ENCODE measurements around the gene MUCL3.
"Not testable (repeated sequence)": the region's sequence is repeated elsewhere in the genome, so short reads cannot be mapped to it uniquely, and the experiment has no call there.

MUCL3 gene

DNA sequence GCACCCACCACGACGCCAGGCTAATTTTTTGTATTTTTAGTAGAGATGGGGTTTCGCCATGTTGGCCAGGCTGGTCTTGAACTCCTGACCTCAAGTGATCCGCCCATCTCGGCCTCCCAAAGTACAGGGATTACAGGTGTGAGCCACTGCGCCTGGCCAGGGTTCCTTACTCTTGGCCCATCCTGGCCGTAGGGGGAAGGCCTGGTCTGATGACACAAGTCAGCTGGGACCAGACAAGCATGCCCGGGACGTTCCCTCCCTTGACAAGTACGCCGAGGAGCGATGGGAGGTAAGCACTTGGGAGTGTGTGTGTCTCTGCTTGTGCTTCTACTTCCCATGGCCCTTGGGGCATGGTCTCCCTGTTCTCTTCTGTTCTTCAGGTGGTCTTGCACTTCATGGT is 30.3 kb upstream of the MUCL3 start:
- DNase-seq (ENCODE audit: low read depth in 2 of 2): not testable (repeated sequence)

DNA sequence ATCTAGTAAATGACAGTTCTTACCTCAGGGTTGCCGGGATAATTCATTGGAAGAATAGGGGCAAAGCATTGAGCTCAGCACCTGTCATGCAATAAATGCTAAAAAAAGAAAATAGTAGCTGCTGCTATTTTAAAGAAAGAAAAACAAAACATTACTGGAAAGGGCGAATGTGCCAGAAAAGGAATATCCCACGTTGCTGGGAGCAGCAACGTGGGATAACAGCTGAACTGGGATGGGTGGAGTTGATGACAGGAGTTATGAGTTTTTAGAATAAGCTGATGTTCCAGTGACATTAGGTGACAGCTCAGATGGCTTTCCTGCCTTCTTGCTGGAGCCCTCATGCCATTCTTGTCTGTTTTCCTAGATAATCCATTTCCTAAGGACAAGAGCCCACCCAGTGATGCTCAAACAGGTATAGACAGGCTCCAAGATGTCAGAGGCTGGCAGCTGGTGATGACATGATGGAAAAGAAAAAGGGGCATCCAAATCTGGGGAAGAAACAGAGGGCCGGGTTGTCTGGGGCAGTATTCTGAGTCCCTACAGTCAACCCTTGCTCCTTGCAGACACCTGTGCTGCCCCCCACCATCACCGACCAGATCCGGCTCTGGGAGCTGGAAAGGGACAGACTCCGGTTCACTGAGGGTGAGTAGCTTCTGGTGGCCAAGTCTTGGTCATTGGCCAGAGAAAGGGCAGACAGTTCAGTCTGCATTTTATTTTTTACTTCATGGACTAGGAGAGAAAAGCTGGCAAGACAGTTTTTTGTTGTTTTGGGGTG is 27.8 kb upstream of the MUCL3 start:
- DNase-seq (ENCODE audit: low read depth in 2 of 2): no peak

DNA sequence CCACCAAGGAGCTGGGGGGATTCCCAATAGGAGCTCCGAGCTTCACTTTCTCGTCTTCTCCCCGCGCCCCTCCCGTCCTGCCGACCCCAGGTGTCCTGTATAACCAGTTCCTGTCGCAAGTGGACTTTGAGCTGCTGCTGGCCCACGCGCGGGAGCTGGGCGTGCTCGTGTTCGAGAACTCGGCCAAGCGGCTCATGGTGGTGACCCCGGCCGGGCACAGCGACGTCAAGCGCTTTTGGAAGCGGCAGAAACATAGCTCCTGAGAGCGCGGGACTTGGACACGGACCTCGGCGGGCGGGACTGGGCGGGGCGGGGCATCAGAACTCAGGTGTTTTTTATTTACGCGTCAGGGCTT is 27.1 kb upstream of the MUCL3 start:
- no peak for DNase-seq (ENCODE audit: low read depth in 2 of 2)

DNA sequence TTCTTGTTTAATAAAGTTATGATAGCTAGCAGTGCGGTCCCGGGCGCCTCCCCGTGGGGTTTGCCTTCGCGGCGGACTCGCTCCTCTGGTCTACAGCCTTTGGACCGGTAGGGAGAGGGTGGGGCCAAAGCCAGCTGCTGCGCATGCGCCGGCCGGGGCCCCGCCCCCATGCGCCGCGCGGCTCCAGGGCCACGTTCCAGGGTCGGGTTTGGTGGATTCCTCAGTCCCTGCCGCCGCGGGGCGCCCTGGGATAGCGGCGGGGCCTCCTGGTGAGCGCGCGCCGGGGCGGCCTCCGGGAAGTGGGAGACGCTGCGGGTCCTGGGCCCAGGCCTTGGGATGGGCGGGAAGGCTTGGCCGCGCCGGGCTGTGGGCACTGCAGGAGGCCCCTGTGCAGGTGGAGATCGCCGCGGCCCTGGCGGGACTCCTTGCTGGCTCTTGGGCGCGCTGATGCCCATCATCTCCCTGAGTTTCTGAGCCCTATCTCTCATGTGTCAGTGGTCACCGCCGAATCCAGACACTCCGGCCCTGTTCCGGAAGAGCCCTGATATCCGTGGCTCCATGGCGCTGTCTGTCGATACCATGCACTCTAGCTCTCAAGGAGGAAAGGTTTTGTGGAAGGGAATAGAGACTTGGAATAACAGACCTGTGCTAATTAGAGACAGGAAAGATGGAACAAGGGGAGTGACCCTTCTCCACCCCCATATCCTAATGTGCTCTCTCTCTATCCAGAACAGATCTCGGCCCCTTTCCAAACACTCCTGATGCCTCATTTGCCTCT is 26.5 kb upstream of the MUCL3 start, which contains the start of gene VARS2:
Gene VARS2, plus strand, starts transcription at position 163 of the 778 bp plus-strand sequence. Its CDS starts 599 bp downstream, at position 762.
- peak; percentile 77 to 84 for DNase-seq (ENCODE audit: low read depth in 2 of 2)

DNA sequence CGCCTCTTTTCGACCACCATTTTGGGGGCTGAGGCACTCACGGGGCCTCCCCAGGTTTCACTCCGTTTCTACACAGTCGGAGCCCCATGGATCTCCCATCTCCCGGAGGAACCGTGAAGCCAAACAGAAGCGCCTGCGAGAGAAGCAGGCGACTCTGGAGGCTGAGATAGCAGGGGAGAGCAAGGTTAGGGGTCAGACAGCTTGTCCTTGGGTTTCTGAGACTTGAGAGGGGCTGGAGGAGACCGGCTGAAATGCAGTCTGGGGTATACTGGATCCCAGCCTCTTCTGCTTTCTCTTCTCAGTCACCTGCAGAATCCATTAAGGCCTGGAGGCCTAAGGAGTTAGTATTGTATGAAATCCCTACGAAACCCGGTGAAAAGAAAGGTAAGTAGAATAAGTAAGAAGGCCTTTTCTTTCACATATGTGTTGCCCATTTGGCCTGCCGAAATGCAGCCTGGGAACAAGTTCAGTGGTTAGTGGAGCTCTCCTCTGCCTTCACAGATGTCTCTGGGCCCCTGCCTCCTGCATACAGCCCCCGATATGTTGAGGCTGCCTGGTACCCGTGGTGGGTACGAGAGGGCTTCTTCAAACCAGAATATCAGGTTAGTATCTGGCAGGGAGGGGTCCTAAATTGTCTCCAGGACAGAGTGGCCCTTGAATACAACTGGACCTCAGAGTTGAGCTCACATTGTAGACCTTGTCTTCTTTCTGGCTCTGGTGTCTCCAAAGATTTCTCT is 25.8 kb upstream of the MUCL3 start:
- no peak for DNase-seq (ENCODE audit: low read depth in 2 of 2)

DNA sequence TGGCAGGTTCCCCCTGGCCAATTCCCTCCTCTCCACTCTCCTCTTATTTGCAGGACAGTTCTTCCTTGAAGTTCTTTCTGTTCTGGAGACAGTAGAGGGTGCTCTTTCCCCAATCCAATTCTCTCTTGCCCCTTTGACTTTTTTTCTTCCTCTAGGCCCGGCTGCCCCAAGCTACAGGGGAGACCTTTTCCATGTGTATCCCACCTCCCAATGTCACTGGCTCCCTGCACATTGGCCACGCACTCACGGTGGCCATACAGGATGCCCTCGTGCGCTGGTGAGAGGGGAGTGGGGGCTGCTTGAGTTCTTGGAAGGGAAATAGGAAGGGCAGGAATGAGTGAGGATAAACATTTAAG is 25.2 kb upstream of the MUCL3 start:
- DNase-seq (ENCODE audit: low read depth in 2 of 2): no peak

DNA sequence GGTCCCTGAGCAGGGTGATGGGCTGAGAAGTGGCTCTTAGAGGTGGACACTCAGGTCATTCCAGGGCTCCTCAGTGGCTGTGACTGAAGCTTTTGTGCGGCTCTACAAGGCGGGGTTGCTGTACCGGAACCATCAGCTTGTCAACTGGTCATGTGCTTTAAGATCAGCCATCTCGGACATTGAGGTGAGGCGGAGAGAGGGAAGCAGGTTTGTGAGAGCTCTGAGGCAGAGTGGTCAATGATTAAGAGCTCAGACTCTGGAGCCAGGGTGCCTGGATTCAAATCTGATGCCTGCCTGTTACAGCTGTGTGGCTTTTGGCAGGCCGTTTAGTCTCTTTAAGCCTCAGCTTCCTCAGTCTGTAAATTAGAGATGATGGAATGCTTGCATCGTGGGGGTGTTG is 23.7 kb upstream of the MUCL3 start:
- DNase-seq (ENCODE audit: low read depth in 2 of 2): no peak

DNA sequence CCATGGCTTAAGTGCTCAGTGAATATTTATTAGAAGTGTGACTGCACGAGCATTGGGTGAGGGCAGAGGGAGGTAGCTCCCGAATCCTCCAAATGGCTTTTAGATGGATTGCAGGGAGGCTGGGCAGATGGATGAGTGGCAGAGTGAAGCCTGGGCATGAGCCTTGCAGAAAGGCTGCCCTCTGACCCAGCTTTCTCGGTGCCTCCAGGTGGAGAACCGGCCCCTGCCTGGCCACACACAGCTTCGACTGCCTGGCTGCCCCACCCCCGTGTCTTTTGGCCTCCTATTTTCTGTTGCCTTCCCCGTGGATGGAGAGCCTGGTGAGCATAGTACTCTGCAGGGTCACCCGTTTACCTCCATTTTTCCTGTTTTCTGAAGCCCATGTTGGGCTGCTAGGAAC is 23.3 kb upstream of the MUCL3 start:
- DNase-seq (ENCODE audit: low read depth in 2 of 2): no peak

DNA sequence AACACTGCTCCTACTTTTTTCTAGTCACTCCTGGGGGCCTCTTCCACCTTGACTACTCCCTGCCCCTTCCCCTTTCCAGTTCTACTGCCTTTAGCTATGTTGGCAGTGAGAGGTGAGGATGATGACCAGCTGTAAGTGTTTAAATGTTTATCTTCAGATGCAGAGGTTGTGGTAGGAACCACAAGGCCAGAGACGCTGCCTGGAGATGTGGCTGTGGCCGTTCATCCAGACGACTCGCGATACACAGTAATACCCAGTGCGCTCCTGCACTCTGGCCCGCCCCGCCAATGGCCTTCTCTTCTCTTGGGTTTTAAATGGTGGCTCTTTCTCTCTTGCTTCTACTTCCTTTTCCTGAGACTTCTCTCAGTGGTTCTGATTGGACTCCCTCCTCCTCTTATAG is 22.1 kb upstream of the MUCL3 start:
- no peak for DNase-seq (ENCODE audit: low read depth in 2 of 2)

DNA sequence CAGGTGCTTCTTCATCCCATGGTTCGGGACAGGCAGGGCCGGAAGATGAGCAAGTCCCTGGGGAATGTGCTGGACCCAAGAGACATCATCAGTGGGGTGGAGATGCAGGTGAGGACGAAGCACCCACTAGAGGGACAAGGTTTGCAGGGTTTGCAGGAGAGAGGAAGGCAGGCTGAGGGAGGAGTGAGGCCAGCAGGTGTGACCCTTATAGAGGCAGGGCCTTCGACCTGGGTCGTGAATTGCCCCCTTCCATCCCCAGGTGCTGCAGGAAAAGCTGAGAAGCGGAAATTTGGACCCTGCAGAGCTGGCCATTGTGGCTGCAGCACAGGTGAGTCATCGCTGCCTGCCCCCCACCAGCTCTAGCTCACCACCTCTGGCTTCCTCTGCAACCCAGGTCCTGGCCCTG is 18.3 kb upstream of the MUCL3 start:
- no peak for DNase-seq (ENCODE audit: low read depth in 2 of 2)

DNA sequence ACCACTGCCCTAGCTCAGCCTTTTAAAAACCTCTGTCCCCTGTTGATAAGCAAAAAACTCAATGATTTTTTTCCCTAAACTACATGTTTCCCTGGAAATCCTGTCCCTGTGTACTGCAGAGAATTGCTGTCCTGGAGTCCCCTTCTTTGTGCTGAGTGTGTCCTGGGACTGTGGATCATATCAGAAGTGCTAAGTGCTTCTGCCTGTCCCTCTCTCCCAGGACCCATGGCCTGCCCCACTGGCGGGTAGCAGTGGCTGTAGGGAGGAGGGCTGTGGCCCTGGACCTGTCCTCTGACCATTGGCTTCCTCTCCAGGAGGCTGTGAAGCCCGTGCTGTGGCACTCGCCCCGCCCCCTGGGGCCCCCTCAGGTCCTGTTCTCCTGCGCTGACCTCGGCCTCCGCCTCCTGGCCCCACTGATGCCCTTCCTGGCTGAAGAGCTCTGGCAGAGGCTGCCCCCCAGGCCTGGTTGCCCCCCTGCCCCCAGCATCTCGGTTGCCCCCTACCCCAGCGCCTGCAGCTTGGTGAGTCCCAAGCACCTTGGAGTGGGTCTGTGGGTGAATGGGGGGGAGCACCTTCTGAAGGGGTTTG is 16.6 kb upstream of the MUCL3 start:
- not testable (repeated sequence) for DNase-seq (ENCODE audit: low read depth in 2 of 2)

DNA sequence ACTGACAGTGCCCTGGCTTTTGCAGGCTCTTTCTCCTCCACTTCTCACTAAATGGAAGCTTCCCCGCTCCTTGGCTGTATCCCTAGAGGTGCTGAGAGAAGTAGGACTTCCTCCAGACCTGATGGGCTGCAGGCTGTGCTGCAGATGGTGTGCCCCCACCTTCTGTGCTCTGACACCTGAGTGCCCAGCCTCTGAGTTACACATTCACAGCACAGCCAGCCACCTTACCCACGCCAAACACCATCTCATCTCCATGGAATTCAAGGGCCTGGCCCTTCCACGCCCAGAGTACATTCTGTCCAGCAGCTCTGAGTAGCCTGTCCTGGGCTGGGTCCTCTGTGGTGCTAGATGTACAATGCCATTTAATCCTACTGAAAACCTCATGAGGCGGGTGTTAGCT is 14.1 kb upstream of the MUCL3 start:
- DNase-seq (ENCODE audit: low read depth in 2 of 2): no peak

DNA sequence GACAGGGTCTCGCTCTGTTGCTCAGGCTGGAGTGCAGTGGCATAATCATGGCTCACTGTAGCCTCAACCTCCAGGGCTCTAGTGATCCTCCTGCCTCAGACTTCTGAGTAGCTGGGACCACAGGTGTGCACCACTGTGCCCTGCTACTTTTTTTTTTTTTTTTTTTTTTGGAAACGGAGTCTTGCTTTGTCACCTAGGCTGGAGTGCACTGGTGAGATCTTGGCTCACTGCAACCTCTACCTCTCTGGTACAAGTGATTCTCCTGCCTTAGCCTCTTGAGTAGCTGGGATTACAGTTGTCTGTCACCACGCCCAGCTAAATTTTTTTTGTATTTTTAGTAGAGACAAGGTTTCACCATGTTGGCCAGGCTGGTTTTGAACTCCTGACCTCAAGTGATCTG is 13.7 kb upstream of the MUCL3 start:
- DNase-seq (ENCODE audit: low read depth in 2 of 2): not testable (repeated sequence)

DNA sequence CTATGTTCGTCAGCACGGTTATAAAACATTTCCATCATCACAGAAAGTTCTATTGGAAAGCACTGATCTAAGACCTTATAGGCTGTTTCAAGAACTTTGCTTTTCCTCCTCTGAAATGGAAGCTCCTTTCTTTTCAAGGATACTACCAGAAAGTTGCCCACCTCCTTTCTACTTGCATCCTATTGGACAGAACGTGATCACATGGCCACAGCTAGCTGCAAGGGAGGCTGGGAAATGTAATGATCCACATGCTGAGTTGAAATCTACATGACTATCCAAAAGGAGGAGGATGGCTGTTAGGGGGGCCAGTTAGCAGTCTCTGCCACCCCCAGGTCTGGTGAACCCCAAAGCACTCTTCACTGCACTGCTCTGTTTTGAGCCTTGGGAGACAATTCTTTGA is 12.1 kb upstream of the MUCL3 start:
- no peak for DNase-seq (ENCODE audit: low read depth in 2 of 2)

DNA sequence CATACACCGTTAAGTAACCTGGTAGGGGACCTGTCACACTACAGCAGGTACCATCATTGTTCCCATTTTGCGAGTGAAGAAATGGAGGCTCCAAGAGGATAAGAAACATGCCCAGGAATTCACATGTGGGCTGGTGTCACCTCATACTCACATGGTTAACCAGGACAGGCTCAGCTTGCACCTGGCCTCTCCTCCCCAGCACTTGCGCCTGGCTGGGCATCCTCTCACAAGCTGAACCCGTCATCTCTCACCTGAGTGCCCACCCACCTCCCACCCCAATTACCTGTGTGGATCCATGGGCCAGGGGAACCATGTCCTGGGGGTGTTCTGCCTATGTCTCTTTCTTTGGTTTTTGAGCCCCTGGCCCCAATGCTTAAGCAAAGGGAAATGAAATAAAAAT is 10.3 kb upstream of the MUCL3 start:
- DNase-seq (ENCODE audit: low read depth in 2 of 2): no peak

DNA sequence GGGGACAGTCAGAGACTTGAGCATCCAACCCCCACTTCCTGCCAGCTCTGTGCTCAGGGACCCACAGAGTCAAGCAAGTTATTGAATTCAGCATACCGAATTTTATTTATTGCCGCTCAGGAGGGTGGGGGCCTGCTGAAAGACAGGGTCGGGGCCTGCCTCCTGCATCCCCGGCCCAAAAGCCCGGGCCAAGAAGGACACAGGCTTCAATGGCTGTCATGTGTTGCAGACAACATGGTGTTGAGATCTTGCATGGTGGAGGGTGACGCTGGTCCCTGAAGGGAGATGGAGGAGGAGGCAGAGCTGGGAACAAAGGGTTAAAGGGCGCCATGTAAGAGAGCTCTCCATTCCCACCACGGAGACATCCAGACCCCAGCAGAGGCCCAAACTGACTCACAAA is 9.5 kb upstream of the MUCL3 start:
- no peak for DNase-seq (ENCODE audit: low read depth in 2 of 2)

DNA sequence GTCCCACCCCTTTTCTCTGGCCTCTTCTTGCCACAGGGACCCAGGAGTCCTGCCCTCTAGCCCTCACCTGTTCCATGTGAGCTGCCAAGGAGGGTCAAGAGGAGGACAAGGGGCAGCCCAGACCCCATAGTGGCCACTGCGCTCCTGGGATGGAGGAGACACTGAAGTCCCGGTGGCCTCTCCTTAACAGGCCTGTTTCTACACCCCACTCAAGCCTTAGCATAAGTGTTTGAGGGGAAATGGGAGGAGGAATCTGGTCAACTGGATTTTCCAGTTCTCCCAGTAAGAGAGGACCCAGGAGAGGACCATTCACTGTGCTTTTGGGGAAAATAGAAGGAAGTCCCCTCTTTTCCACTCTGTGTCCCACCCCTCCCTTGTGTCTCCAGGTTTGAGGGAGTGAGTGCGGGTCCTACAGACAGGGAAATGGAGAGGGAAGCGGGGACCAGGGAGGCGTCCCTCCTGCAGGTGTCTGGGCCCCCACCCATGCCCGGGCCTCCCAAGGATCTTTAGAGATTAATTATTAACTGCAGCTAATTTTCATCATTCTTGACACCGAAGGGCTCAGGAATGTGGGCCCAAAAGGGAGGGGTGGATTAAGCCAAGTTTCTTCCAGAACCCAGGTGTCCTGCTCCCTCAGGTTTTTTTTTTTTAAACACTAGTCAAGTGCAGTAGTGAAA is 8.7 kb upstream of the MUCL3 start, which contains the start of gene SFTA2:
Gene SFTA2, minus strand, starts transcription at position 202 of the 677 bp plus-strand sequence. Its CDS starts 74 bp downstream, at position 128.
- DNase-seq (ENCODE audit: low read depth in 2 of 2): no peak

DNA sequence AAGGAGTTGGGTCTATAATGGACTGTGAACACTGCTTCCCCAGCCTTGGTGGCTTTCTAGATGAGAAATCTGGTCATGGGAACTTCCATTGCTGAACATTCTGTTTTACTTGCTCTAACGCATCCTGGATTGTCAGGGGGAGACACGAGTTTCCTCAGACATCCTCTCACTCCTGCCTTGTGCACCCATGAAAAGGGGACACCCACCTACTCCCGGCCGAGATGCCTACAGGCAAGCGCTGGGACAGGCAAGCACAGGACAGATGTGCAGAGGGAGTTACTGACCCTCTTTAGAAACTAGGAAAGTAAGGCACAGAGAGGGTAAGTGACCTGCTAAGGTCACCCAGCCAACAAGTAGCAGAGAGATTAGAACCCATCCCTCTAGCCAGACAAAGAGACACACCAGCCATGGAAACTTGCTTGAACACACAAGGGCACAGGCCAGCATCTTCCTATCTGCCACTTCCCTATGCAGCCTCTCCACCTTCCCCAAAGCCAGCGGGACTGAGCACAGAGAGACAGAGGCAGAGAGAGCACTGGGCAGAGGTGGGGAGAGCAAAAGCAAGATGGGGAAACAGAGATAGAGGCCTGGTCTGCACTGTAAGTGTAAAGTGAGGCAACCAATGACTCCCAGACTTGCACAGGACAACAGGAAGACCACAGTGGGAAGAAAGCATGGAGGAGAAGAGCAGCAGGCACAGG is 8.0 kb upstream of the MUCL3 start:
- DNase-seq (ENCODE audit: low read depth in 2 of 2): no peak

DNA sequence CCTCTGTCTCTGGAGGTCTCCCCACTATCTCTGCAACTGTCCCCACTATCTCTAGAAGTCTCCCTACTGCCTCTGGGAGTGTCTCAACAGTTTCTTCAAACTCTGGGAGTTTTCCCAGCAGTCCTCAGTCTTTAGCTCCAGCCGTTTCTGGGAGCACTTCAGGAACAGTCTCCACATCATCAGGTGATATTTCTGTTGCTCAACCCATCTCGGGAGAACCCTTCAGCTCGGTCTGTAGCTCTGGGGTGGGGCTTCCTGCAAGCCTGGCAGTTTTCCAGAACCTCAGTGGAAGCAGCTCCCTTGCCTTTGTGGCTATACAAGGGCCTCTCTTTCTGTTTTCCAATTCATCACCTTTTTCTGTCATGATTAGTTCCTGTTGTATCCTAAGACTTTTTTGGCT is 5.8 kb upstream of the MUCL3 start:
- DNase-seq (ENCODE audit: low read depth in 2 of 2): no peak

DNA sequence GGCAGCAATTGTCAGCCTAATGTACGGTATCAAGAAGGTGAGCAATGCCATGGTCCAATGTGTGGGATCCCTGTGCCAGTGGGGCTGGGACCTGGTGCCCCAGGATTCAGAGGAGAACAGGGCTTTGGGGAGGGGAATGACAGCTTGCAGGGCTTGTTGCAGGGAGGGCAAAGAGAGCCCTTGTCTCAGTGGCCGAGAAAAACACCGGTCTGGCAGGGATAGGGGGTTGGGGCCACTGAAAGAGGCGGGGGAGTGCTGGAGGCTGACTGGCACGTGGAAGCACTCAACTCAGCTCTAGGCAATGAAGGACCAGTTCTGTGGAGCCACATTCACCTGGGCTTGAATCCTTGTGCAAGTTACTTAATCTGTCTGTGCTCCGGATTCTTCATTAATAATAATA is 3.5 kb upstream of the MUCL3 start:
- no peak for DNase-seq (ENCODE audit: low read depth in 2 of 2)

DNA sequence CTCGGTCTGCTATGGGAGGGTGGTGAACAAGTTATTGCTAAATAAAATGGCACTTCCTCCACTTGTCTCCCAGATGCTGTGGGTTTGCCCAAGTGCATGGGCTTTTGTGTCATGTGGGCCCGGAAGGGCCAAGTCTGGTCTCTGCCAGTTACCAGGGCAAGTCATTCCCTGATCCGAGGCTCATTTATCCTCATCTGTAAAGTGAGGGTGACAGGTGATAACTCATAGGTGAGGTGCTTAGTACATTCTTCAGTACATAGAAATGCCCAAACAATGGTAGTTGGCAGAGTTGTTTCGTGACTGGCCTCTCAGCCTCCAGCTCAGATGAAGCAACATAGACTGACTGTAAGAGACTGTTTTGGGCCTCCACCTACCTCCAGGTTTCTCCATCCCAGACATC is 2.0 kb upstream of the MUCL3 start:
- no peak for DNase-seq (ENCODE audit: low read depth in 2 of 2)

All from stimulated activated CD4-positive, alpha-beta T cell treated with anti-CD3 and anti-CD28 coated beads, Interleukin-1b, Interleukin-23, amount 100 ng/mL, for 4 hours (primary cell).